Measurements from ENCODE around the gene TPSB2.
"Not testable (repeated sequence)": the region's sequence is repeated elsewhere in the genome, so short reads cannot be mapped to it uniquely, and the experiment has no call there.

TPSB2 gene

DNA sequence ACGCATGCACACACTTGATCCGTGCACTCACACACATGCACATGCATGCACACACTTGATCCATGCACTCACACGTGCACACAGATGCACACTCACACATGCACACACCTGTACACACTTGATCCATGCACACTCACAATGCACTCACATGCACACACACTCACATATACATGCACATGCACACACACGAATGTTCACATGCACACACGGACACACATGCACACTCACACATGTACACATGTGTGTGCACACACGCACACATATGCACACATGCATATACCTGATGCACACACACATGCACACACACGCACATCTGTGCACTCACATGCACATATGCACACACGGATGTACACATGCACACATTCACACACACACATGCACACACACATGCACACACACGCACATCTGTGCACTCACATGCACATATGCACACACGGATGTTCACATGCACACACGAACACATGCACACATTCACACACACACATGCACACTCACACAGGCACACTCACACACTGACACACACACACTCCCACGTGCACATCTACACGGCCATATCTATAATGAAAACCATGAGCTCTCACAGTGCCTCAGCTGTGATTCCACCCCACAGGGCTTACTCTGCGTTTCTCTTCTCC, 18.0 kb upstream of the TPSB2 start:
- peaks cover 38% of the 10 kb centered on the region for H3K27me3 ChIP-seq (replicated peaks; ENCODE audit: insufficient read depth, low read length)
- H3K27ac ChIP-seq (ENCODE audit: low read length); H3K4me1 ChIP-seq (ENCODE audit: low read length); H3K36me3 ChIP-seq (replicated peaks; ENCODE audit: insufficient read depth, low read length); H3K9ac ChIP-seq (ENCODE audit: low read length); H3K79me2 ChIP-seq (ENCODE audit: low read length); H4K20me1 ChIP-seq (ENCODE audit: insufficient read depth, low read length); H3K4me2 ChIP-seq (ENCODE audit: low read depth, low read length); DNase-seq; H3F3A ChIP-seq (ENCODE audit: insufficient read depth, low read length); H3K9me2 ChIP-seq (replicated peaks; ENCODE audit: insufficient read depth, low read length); H3K9me3 ChIP-seq (replicated peaks; ENCODE audit: insufficient read depth, low read length); H2AFZ ChIP-seq (ENCODE audit: low read length); H3K4me3 ChIP-seq (ENCODE audit: low read length): not testable (repeated sequence)

DNA sequence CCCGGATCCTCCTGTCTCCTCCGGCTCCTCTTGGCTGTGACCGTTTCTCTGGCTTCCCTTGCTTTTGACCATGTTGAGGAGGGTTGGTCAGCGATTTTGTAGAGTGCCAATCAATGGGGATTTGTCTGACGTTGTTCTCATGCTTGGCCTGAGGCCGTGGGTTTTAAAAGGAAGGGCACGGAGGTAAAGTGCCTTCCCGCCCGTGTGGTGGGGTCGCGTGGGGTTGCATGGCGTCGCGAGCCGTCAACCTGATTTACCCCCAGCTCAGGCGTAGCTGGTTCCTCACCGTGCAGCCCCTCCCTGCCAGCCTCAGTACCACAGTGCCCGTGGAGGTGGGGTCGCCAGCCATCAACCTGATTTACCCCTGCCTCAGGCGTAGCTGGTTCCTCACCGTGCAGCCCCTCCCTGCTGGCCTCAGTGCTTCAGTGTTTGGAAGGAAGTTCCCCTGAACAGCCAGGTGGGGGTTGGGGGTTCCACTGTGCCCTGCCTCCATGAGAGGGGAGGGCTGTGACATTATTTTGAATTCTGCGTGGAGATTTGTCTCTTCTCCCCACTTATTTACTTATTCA, 15.6 kb upstream of the TPSB2 start:
- Histone ChIP-seq H3K9ac (ENCODE audit: low read length) (no peak overlapping the region), H3K79me2 (ENCODE audit: low read length) (no peaks in the 10 kb centered on the region), H3K36me3 (replicated peaks; ENCODE audit: insufficient read depth, low read length) (no peaks in the 10 kb centered on the region), H3K9me3 (replicated peaks; ENCODE audit: insufficient read depth, low read length) (no peaks in the 10 kb centered on the region), H3K4me1 (ENCODE audit: low read length) (no peaks in the 10 kb centered on the region), H3K27me3 (replicated peaks; ENCODE audit: insufficient read depth, low read length) (peaks cover 38% of the 10 kb centered on the region), H3K4me2 (ENCODE audit: low read depth, low read length) (no peak overlapping the region), H3K27ac (ENCODE audit: low read length) (no peak overlapping the region), H2AFZ (ENCODE audit: low read length) (no peak overlapping the region), H3F3A (ENCODE audit: insufficient read depth, low read length) (no peaks in the 10 kb centered on the region), H3K4me3 (ENCODE audit: low read length) (no peak overlapping the region), H3K9me2 (replicated peaks; ENCODE audit: insufficient read depth, low read length) (no peaks in the 10 kb centered on the region), H4K20me1 (ENCODE audit: insufficient read depth, low read length) (no peaks in the 10 kb centered on the region)
- TF ChIP-seq, protein P1, sequence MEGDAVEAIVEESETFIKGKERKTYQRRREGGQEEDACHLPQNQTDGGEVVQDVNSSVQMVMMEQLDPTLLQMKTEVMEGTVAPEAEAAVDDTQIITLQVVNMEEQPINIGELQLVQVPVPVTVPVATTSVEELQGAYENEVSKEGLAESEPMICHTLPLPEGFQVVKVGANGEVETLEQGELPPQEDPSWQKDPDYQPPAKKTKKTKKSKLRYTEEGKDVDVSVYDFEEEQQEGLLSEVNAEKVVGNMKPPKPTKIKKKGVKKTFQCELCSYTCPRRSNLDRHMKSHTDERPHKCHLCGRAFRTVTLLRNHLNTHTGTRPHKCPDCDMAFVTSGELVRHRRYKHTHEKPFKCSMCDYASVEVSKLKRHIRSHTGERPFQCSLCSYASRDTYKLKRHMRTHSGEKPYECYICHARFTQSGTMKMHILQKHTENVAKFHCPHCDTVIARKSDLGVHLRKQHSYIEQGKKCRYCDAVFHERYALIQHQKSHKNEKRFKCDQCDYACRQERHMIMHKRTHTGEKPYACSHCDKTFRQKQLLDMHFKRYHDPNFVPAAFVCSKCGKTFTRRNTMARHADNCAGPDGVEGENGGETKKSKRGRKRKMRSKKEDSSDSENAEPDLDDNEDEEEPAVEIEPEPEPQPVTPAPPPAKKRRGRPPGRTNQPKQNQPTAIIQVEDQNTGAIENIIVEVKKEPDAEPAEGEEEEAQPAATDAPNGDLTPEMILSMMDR (IDR thresholded peaks at IDR 0.05; ENCODE audit: low read length) = no peak
- TF ChIP-seq EZH2 (optimal IDR thresholded peaks at IDR 0.05; ENCODE audit: low read depth, low read length) (no peak), EZH2phosphoT487 (IDR thresholded peaks at IDR 0.05; ENCODE audit: low read length) (no peak)
- DNase-seq = no peak

DNA sequence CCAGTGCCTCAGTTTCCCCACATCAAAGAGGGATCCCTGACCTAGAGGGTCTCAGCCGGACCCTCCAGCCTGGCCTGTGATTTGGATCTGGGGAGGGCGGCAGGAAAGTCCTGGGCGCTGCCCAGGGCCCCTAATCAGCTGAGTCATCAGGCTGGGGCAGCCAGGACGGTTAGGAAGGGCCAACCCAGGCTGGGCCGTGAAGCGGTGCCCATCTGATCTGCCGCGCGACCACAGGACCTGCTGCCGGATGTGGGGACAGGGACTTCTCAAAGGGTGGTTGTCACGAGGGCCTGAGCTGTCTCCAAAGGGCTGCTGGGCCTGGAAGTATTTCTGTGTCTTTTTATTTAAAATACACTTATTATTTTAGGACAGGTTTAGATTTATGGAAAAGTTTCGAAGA, 14.9 kb upstream of the TPSB2 start:
- no peak for DNase-seq
- no peaks in the 10 kb centered on the region for H3K9me2 ChIP-seq (replicated peaks; ENCODE audit: insufficient read depth, low read length)
- H3K27me3 ChIP-seq (replicated peaks; ENCODE audit: insufficient read depth, low read length) = peaks cover 38% of the 10 kb centered on the region
- TF ChIP-seq, protein P1 (IDR thresholded peaks at IDR 0.05; ENCODE audit: low read length) = no peak
- no peak for TF ChIP-seq EZH2 (optimal IDR thresholded peaks at IDR 0.05; ENCODE audit: low read depth, low read length)
- no peak for TF ChIP-seq EZH2phosphoT487 (IDR thresholded peaks at IDR 0.05; ENCODE audit: low read length)
- H3F3A ChIP-seq (ENCODE audit: insufficient read depth, low read length) = no peaks in the 10 kb centered on the region
- no peaks in the 10 kb centered on the region for H3K36me3 ChIP-seq (replicated peaks; ENCODE audit: insufficient read depth, low read length)
- no peaks in the 10 kb centered on the region for H4K20me1 ChIP-seq (ENCODE audit: insufficient read depth, low read length)
- no peak overlapping the region for H2AFZ ChIP-seq (ENCODE audit: low read length)
- no peaks in the 10 kb centered on the region for H3K4me1 ChIP-seq (ENCODE audit: low read length)
- H3K9me3 ChIP-seq (replicated peaks; ENCODE audit: insufficient read depth, low read length) = no peaks in the 10 kb centered on the region
- H3K9ac ChIP-seq (ENCODE audit: low read length) = no peak overlapping the region
- H3K4me3 ChIP-seq (ENCODE audit: low read length) = no peak overlapping the region
- H3K27ac ChIP-seq (ENCODE audit: low read length) = no peak overlapping the region
- no peak overlapping the region for H3K4me2 ChIP-seq (ENCODE audit: low read depth, low read length)
- no peaks in the 10 kb centered on the region for H3K79me2 ChIP-seq (ENCODE audit: low read length)

DNA sequence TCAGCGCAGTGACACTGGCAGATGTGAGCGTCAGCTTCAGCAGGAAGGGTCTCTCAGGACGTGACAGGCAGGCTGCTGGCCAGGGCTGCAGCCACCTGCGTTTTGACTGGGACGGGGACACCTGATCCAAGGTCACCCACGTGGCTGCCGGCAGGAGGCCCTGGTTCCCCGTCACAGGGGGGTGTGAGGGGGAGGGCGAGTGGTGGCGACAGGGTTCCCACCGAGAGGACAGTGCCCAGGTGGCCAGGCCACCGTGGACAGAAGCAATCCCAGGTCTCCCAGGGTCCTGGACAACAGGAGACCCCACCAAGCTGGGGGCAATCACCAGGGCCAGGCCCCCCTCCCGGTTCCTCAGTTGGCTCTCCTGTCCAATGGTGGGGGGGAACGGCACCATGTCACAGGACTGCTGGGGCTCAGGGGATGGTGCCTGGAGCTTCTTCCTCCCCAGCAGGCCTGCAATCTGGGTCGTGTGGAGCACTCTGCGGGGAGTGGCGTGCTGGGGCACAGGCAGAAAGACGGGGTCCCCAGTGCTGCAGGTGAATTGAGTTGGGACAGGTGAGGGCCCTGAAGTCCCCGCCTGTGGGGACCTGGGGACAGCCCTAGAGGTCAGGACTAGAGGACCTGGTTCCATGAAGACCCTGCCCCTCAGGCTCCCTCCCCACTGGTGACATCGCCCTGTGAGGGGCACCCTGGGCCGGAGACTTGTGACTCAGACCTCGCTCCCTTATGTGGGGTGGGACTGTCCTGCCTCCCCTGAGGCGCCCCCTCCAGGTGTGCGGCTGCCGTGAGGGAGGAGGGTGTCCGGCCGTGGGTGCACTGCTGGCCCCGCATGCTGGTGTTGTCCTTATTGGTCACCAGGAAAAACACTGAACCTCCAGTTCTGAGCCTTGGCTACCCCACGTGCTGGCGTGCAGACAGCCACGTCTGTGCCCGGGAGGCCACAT, 14.2 kb upstream of the TPSB2 start:
- H4K20me1 ChIP-seq (ENCODE audit: insufficient read depth, low read length); H3F3A ChIP-seq (ENCODE audit: insufficient read depth, low read length); H3K27ac ChIP-seq (ENCODE audit: low read length); H3K4me3 ChIP-seq (ENCODE audit: low read length); H3K9me3 ChIP-seq (replicated peaks; ENCODE audit: insufficient read depth, low read length); H3K79me2 ChIP-seq (ENCODE audit: low read length); H3K9me2 ChIP-seq (replicated peaks; ENCODE audit: insufficient read depth, low read length); H3K9ac ChIP-seq (ENCODE audit: low read length); H3K36me3 ChIP-seq (replicated peaks; ENCODE audit: insufficient read depth, low read length); H3K4me2 ChIP-seq (ENCODE audit: low read depth, low read length); DNase-seq; H2AFZ ChIP-seq (ENCODE audit: low read length); H3K4me1 ChIP-seq (ENCODE audit: low read length): not testable (repeated sequence)
- peaks cover 38% of the 10 kb centered on the region for H3K27me3 ChIP-seq (replicated peaks; ENCODE audit: insufficient read depth, low read length)

DNA sequence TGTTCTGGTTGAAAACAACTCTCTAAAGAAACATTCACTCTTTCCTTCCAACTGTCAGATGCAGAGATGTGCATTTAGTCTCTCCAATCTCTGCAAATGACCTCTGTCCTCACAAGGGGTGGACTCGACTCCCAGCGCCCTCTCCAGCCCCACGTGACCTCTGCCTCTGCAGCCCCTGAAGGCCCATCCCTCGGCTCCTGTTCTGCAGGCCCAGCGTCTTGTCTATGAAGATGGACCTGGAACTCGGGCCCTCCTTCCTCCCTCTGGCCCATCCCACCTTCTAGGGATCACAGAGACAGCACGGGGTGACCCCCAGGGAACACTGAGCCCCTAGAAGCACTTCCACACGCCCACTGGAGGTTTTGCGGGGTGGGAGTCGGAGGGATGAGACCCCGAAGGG, 13.4 kb upstream of the TPSB2 start:
- H3F3A ChIP-seq (ENCODE audit: insufficient read depth, low read length); H4K20me1 ChIP-seq (ENCODE audit: insufficient read depth, low read length): not testable (repeated sequence)

DNA sequence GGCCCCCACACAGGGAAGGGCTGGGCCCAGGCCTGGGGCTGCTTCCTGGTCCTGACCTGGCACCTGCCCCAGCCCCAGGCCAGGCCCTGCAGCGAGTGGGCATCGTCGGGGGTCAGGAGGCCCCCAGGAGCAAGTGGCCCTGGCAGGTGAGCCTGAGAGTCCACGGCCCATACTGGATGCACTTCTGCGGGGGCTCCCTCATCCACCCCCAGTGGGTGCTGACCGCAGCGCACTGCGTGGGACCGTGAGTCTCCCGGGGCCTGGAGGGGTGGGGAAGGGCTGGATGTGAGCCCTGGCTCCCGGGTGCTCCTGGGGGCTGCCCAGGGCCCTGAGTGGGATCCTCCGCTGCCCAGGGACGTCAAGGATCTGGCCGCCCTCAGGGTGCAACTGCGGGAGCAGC, 11.1 kb upstream of the TPSB2 start:
- not testable (repeated sequence) for H3K27ac ChIP-seq (ENCODE audit: low read length); H3K9ac ChIP-seq (ENCODE audit: low read length); H3K4me1 ChIP-seq (ENCODE audit: low read length); H3K79me2 ChIP-seq (ENCODE audit: low read length); H4K20me1 ChIP-seq (ENCODE audit: insufficient read depth, low read length); H3K9me3 ChIP-seq (replicated peaks; ENCODE audit: insufficient read depth, low read length); H3F3A ChIP-seq (ENCODE audit: insufficient read depth, low read length); H3K9me2 ChIP-seq (replicated peaks; ENCODE audit: insufficient read depth, low read length); H3K36me3 ChIP-seq (replicated peaks; ENCODE audit: insufficient read depth, low read length); H3K4me2 ChIP-seq (ENCODE audit: low read depth, low read length); H2AFZ ChIP-seq (ENCODE audit: low read length); DNase-seq; H3K4me3 ChIP-seq (ENCODE audit: low read length)
- peaks cover 22% of the 10 kb centered on the region for H3K27me3 ChIP-seq (replicated peaks; ENCODE audit: insufficient read depth, low read length)

More for the DNA sequence above, 13.4 kb upstream of the TPSB2 start:
- not testable (repeated sequence) for DNase-seq; H3K9me3 ChIP-seq (replicated peaks; ENCODE audit: insufficient read depth, low read length); H3K4me1 ChIP-seq (ENCODE audit: low read length); H3K4me3 ChIP-seq (ENCODE audit: low read length); H3K79me2 ChIP-seq (ENCODE audit: low read length); H3K9ac ChIP-seq (ENCODE audit: low read length); H3K9me2 ChIP-seq (replicated peaks; ENCODE audit: insufficient read depth, low read length); H3K4me2 ChIP-seq (ENCODE audit: low read depth, low read length); H3K36me3 ChIP-seq (replicated peaks; ENCODE audit: insufficient read depth, low read length); H3K27ac ChIP-seq (ENCODE audit: low read length); H2AFZ ChIP-seq (ENCODE audit: low read length)
- H3K27me3 ChIP-seq (replicated peaks; ENCODE audit: insufficient read depth, low read length) = peaks cover 43% of the 10 kb centered on the region
